GM19238 (cell line): ENCODE measurements around the gene MT2A.
A peak's percentile ranks its signal among the peaks of the same experiment; 100 is the strongest.
"Not testable (repeated sequence)": the region's sequence is repeated elsewhere in the genome, so short reads cannot be mapped to it uniquely, and the experiment has no call there.

ENCODE experiments used
- DNase-seq: peaks from one replicate; pipeline ENCODE4 v3.0.0; 2011; ENCODE audit warnings: low spot score; ENCODE audit not compliant: insufficient read length

MT2A gene

GRCh38 chr16:56620339-56620897 is 12.0 kb downstream of the MT2A start:
- DNase-seq, result no peak

GRCh38 chr16:56621665-56622445 is 13.5 kb downstream of the MT2A start:
- DNase-seq, result not testable (repeated sequence)

- DNase-seq, result not testable (repeated sequence)
These were observed 14.8 kb downstream of the MT2A start for GRCh38 chr16:56623184-56623583.

GRCh38 chr16:56623637-56624036 is 15.3 kb downstream of the MT2A start:
- no peak for DNase-seq

DNA sequence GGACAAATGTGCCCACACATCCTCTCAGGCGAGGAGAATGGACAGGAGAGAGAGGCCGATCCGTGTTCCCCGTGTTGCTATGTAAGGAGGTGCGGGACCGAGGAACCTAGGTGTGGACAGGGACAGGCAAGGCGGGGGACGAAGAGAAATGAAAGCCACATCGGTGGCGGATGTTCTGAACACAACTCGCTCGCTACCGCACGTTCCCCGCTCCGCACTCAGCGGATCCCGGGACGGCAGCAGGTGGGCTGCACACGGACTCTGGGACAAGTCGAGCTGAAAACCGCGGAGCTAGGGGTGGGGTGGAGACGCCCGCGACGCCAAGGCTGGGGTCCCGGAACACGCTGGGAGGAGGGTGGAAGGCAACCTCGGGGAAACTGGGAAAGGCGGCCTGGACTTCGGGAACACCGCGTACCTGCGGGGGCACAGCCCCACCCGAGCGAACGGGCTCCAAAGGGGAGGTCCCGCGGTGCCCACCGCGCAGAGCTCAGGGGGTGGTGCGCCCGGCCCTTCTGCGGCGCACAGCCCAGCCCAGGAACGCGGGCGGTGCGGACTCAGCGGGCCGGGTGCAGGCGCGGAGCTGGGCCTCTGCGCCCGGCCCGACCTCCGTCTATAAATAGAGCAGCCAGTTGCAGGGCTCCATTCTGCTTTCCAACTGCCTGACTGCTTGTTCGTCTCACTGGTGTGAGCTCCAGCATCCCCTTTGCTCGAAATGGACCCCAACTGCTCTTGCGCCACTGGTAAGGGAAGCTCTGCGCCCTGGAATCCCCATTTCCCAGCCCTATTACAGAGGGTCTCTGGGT is 17.0 kb downstream of the MT2A start, which contains the start of gene MT1E:
Gene MT1E, plus strand, starts transcription at position 642 of the 803 bp plus-strand sequence. Its CDS starts 71 bp downstream, at position 713.
- DNase-seq, result no peak

GRCh38 chr16:56625943-56626654 is 17.7 kb downstream of the MT2A start:
- no peak for DNase-seq

GRCh38 chr16:56626685-56627084 is 18.3 kb downstream of the MT2A start:
- DNase-seq, result no peak

GRCh38 chr16:56628486-56629350 is 20.3 kb downstream of the MT2A start:
- no peak for DNase-seq

DNA sequence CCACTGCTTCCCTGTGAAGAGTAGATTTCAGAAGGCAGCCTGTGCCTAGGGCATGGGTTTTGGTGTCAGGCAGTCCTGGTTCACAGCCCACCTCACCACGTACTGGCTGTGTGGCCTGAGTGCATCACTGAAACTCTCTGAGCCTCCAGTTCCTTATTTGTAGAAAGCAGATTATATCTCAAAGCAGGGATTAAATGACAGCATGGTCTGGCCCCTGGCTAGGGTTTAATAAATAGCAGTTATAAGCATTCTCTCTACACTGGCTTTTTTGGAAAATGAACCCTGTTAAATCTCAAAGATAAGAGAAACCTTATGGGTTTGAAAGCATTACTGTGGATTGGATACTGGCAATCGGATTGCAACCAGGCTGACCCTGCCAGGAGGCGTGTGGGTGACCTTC is 21.1 kb downstream of the MT2A start:
- no peak for DNase-seq

DNA sequence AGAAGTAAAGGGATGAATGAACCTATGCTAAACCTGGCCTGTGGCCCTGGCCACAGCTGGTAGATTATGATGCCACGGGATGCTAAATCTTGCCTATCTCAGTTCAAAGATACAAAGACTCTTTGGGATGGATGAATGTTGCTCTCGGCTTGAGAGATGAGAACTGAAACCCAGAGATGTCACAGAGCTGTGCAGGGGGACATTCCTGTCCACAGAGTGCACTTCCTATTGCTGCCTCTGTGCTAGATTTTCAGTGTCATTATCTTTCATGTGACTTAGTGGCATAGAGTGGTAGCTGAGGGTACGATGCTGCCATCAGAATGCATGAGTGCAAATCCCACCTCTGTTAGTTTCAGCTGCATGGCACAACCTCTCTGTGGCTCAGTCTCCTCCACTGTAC is 21.8 kb downstream of the MT2A start:
- DNase-seq, result peak; percentile 66

DNA sequence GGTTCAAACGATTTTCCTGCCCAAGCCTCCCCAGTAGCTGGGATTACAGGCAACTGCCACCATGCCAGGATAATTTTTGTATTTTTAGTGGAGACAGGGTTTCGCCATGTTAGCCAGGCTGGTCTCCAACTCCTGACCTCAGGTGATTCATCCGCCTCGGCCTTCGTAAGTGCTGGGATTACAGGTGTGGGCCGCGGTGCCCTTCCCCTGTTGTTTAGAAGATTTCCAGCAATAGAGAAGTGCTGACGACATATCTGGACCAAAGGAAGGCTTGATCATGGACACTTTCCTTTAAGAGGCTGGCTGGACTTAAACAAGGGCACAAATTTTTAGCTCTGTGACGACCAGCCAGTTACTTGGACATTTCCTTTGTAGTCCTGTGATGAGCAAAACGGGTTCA is 22.8 kb downstream of the MT2A start:
- DNase-seq, result no peak

GRCh38 chr16:56631832-56632155 is 23.4 kb downstream of the MT2A start:
- DNase-seq, result no peak

GRCh38 chr16:56632156-56632847 is 23.9 kb downstream of the MT2A start, which contains the start of gene MT1M:
Gene MT1M (plus strand): TSS chr16:56632659. CDS start chr16:56632732, 73 bp downstream.
- DNase-seq, result no peak

GRCh38 chr16:56632848-56633365 is 24.5 kb downstream of the MT2A start:
- no peak for DNase-seq

GRCh38 chr16:56633535-56633934 is 25.2 kb downstream of the MT2A start:
- no peak for DNase-seq

DNA sequence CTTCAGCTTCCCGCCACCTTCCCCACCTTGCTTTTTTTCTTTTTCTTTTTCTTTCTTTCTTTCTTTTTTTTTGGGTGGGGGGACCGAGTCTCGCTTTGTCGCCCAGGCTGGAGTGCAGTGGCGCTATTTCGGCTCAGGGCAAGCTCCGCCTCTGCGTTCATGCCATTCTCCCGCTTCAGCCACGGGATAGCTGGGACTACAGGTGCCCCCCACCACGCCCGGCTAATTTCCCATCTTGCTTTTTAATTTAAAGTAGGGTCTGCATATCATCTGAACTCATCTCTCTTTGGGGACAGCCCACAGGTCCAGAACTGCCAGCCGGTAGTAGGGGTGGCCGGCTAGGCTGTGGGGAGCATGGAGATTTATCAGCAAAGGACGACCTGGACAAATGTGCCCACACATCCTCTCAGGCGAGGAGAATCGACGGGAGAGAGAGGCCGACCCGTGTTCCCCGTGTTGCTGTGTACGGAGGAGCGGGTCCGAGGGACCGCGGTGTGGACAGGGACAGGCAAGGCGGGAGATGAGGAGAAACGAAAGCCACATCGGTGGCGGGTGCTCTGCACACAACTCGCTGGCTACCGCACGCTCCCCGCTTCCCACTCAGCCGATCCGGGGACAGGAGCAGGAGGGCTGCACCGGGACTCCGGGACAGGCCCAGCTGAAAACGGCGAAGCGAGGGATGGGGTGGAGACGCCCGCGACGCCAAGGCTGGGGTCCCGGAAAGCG is 26.5 kb downstream of the MT2A start:
- DNase-seq, result no peak

DNA sequence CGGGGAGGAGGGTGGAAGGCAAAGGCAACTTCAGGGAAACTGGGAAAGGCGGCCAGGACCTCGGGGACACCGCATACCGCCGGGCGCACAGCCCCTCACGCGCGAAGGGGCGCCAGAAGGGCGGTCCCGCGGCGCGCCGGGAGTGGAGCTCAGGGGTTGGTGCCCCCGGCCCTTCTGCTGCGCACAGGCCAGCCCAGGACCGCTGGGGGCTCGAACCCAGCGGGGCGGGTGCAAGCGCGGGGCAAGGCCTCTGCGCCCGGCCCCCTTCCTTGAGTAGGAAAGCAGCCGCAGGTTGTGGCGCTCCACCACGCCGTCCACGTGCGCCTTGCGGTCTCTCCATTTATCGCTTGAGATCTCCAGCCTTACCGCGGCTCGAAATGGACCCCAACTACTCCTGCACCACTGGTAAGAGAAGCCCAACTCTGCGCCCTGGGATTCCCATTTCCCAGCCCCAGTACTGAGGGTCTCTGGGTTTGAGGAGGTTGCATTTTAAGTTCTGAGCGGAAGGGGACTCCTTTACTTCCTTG is 27.1 kb downstream of the MT2A start:
- no peak for DNase-seq

- DNase-seq, result no peak
These were observed 28.4 kb downstream of the MT2A start for GRCh38 chr16:56636616-56637413.
